Suprapubic skin (tissue), 3 donors: ENCODE data around the gene HBG2.

Source experiments
- POLR2A ChIP-seq, 2 donors: fragments of 450-650 bp; IDR thresholded peaks; one replicate each; pipeline ENCODE4 v1.6.1; 2017; ENCODE audit warnings: antibody characterized with exemption in 2 of 2, mild to moderate bottlenecking in 2 of 2, moderate library complexity in 2 of 2
- TF ChIP-seq, protein P1 (sequence below), 2 donors: fragments of 200-600 bp in 1 of 2; fragments of 450-650 bp in 1 of 2; sonication (generic) in 1 of 2; IDR thresholded peaks; one replicate each; pipeline ENCODE4 v1.5.1; 2016 to 2019; ENCODE audit warnings: antibody characterized with exemption in 2 of 2, mild to moderate bottlenecking in 1 of 2, moderate library complexity in 1 of 2

GRCh38 chr11:5286351-5286750, 31.8 kb upstream of the HBG2 start:
- TF ChIP-seq, protein P1, sequence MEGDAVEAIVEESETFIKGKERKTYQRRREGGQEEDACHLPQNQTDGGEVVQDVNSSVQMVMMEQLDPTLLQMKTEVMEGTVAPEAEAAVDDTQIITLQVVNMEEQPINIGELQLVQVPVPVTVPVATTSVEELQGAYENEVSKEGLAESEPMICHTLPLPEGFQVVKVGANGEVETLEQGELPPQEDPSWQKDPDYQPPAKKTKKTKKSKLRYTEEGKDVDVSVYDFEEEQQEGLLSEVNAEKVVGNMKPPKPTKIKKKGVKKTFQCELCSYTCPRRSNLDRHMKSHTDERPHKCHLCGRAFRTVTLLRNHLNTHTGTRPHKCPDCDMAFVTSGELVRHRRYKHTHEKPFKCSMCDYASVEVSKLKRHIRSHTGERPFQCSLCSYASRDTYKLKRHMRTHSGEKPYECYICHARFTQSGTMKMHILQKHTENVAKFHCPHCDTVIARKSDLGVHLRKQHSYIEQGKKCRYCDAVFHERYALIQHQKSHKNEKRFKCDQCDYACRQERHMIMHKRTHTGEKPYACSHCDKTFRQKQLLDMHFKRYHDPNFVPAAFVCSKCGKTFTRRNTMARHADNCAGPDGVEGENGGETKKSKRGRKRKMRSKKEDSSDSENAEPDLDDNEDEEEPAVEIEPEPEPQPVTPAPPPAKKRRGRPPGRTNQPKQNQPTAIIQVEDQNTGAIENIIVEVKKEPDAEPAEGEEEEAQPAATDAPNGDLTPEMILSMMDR (IDR thresholded peaks at IDR 0.05), result no peak
- TF ChIP-seq POLR2A (IDR thresholded peaks at IDR 0.05), result no peak
